ENCODE data around the gene FAIM2.
"Not testable (repeated sequence)": the region's sequence is repeated elsewhere in the genome, so short reads cannot be mapped to it uniquely, and the experiment has no call there.

FAIM2 gene

DNA sequence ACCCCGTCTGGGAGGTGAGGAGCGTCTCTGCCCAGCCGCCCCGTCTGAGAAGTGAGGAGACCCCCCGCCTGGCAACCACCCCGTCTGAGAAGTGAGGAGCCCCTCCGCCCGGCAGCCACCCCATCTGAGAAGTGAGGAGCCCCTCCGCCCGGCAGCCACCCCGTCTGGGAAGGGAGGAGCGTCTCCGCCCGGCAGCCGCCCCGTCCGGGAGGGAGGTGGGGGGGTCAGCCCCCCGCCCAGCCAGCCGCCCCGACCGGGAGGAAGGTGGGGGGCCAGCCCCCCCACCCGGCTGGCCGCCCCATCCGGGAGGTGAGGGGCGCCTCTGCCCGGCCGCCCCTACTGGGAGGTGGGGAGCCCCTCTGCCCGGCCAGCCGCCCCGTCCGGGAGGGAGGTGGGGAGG lies 42.8 kb downstream of the FAIM2 start:
- not testable (repeated sequence) for DNase-seq

DNA sequence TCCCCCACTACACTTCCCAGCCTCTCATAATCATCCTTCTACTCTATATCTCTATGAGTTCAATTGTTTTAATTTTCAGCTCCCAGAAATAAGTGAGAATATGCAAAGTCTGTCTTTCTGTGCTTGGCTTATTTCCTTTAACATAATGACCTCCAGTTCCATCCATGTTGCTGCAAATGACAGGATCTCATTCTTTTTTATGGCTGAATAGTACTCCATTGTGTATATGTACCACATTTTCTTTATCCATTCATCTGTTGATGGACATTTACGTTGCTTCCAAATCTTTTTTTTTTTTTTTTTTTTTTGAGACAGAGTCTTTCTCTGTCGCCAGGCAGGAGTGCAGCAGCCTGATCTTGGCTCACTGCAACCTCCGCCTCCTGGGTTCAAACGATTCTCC lies 47.8 kb downstream of the FAIM2 start:
- DNase-seq = not testable (repeated sequence)

DNA sequence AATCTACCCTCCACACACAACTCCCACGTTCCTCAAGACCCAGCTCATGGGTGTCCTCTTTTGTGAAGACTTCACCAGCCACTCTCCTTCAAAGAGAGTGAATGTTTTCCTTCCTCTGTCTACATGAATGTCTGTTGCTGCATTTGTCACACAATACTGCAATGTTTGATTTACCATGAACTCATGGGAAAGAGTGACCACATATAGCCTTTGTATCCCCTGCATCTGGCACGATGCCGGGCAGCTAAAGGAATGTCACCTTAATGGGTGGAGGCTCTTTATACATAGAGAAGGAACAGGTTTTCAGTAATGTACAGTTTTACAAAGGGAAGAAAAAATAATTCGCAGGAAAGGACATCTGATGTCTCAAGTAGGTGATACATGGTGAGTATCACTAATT lies 48.7 kb downstream of the FAIM2 start:
- DNase-seq = no peak

DNA sequence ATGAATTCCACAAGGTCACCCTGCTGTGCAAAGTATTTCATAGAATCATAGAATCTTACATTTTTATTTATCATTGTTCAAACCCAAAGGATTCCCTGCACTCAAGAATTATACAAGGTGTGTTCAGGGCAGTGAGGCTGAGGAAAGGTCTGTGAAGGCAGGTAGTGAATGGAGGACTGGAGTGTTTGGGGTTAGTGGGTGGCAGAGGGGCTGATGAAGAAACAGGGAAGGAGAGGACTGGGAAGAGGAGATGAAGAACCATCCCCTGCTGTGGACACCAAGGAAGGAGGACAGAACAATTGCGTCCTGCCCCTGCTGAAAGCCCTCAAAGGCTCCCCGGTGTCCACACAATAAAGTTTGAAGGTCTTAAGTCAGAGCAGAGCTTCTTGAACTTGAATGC lies 50.0 kb downstream of the FAIM2 start:
- DNase-seq = no peak

DNA sequence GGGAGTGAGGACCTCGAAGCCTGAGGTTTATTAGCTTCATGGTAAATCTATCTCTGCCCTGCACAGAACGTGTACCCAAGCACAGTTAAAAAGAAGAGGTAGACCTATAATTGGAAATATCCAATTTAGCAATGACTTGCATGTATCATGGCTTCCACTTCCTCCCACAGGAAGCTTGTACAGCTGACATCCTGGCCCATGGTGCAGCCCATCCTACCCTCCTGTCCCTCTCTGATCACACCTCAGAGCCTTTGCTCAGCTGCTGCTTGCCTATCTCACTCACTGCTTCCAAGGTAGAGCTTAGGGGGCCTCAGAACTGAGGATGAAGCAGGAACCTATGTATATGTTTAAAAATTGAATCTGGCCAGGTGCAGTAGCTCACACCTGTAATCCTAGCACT lies 56.5 kb downstream of the FAIM2 start:
- DNase-seq = no peak

DNA sequence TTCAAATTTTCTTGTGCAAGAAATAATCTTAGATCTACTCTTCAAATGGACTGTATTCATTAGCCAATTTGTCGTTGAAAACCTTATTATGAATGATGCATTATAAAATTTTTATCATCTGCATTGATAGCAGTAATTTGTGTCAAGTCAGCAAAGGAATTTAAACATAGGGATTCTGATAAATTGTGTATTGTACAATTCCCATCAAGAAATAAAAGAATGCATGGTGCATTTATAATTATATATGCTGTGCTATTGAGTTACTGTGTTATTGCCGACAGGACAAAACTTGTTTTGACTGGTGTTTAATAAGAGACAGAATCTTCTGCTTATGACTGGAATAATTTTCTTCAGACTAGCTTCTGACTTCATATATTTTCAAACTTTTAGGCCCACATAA lies 57.7 kb downstream of the FAIM2 start:
- no peak for DNase-seq

DNA sequence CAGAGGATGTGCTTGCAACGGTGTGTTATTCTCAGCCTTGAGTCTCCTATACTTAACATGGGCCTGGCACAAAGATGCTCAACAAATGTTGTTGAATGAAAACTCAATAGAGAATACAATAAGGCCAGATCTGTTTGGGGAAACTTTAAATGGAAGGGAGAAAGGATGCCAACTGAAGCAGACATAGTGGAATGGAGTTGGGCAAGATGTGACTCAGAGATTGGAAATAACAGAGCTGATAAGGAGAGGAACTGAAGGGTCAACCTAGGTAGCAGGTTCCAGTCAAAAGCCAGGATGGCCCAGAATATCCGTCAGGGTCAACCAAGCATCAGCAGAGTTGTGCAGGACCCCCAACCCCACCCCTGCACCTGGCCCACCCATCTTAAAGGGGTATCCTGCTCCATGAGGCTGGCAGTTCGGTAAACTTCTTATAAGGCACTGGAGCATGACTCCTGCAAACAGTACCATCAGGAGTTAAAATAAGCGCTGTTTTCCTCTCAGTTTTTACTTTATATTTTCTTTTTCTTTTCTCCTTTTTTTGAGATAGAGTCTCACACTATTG lies 59.7 kb downstream of the FAIM2 start:
- DNase-seq = no peak

DNA sequence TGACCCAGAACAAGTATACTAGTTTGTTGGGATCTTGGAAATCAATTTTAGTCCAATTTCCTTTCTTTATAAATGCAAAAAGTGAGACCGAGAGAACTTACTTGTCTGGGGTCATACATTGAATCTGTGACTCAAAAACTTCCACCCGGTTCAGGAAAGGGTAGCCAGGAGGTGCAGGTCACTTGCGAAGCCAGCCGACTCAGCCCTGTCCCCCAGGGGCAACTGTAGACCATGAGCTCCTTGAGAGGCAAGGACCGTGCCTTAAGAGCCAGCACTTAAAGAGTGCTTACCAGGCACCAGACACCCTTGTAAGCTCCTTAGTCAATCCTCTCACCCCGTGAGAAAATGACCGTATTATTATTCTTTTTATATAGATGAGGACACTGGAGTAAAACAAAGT lies 60.3 kb downstream of the FAIM2 start:
- DNase-seq = no peak

DNA sequence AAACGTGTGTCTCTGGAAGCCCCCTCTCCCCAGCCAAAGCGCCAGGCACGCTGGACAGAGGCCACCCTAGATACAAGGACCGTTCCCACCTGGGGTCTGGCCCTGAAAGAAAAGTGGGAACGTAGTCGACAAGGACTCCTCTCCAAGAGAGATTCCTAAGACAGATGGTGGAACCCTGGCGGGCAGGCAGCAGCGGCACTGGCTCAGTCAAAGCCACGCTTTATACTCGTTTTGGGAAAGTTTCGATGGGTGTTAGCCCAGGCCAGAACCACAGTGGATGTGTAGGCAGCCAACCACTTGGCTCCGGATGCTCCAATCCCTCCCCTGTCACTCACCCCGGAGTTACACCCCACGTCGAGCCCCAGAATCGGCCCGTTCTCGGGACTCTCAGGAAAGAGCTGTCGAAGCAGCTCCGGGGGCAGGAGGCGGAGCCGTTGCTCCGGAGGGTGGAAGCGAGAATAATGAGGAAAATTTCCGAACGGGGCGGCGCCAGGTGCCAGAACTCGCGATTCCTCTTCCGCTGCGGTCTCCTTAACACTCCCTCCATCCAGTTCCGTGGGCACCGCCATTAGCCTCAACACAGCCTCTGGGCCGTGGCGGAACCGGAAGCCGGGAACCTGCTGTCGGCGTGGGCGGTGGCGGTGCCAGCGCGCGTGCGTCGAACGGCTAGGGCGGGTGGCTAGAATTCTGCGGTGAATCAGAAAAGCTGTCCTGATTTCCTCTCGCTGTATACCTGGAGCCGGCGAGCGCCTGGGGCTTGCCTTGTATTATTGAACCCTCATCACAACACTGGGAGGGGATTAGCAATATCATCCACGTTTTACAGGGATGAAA lies 61.0 kb downstream of the FAIM2 start, which contains the start of gene BCDIN3D:
Gene BCDIN3D (minus strand): TSS at position 588 of the 834 bp plus-strand sequence. CDS start 19 bp downstream, at position 569.
- DNase-seq = peak; percentile 89 to 93

DNA sequence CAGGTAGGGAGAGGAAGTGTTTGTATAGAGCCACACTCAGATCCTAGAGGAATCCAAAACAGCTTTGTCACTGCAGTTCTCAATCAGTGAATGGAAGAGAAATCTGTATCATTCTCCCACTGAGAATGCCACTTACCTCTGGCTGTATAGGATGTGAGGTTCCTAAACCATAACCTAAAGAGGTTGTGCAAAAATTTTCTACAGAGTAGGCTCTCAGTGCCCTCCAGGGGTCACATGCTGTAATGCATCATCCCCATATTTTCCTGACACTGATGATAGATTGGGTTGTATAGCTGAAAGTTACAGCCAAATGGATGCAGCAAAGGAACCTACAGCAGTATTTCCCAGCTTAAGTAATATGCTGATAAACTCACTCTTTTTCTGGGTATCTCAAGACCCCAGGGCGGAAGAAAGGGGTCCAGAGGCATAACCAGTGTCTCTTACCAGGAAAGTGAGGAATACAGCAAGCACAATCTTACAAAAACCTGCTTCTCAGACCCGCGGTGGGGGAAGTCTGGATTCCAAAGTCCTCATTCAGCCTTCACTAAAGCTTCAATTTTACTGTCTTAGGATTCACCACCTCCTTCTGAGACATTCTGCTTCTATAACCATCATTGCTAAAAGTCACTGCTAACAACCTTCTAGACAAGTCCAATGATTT lies 64.6 kb downstream of the FAIM2 start:
- peak; percentile 10 to 21 for DNase-seq

DNA sequence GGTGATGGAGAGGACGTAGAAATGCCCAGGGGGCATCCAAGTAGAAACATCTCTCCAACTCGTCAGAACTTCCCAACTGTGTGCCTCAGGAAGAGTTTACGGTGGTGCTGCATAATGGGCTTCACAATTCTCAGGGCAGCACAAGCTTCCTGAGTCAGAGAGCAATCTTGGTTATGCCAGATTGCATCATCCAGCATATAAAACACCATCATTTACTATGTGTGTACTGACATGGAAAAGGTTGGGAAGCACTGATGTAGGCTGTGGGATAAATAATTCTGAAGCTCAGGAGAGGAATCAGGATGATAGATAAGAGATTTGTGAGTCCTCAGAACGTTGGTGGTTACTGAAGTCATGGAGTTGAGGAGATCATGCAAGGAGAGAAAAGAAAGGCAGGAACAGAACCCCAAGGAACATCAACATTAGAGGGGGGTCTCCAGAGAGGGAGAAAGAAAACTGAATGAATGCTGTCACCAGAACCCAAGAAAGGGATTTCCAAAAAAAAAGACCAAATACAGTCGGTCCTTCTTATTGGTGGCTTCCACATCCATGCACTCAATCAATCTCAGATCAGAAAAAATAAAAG lies 70.8 kb downstream of the FAIM2 start:
- DNase-seq = no peak

DNA sequence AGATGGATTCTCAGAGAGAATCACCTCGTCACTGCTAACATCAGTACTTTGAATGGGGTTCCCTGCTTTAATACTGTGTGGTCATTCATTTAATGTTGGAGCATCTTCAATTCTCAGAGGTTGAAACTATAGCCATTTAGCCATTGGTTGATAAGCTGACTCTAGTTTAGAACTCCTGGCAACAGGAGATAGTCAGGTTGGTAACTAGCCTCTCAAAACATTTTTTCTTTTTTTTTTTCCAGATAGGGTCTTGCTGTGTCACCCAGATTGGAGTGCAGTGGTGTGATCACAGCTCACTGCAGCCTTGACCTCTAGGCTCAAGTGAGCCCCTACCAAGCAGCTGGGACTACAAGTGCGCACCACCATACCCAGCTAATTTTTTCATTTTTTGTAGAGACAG lies 72.0 kb downstream of the FAIM2 start:
- DNase-seq = no peak

DNA sequence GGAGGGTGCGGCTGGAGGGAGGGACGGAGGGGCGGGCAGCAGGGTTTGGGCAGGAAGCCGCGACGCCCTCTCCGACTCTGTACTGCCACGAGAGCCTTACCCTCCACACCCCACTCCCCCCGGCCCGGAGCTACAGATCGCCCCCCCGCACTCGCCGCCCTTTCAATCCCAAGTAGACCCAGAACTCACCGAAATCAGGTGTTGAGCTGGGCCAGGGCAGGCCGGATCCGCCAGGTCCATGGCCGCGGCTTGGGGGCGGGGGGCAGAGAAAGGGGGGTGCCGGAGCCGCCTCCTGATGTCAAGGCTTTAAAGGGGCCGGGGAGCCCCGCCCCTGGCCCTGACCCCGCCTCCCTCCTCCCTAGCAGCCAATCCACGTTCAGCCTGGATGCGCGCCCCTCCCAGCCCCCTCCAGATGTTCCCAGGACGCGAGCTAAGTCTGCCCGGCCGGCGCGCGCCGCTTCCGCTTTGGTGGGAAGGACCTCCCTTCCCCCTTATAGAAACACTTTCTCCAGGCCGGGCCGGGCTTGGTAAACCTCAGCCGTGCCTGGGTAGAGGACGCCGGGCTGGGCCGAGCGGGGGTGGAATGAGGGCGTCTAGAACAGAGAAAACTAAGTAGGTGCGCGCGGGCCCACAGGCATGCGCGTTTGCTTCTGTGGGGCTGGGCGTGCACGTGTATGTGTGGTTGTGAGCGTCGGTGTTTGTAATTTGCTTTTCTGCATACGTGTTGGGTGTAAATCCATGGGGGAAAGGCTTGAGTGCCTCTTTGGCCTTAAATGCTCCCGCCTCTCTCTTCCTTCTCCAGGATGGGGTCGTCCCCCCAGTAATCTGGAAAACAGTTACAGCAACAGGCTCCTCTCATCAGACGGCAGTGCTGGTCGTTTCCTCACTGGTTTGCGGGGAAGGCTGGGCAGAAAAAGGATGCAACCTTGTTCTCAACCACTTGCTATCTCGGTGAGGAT lies 75.3 kb downstream of the FAIM2 start, which contains the start of gene NCKAP5L:
Gene NCKAP5L (minus strand): TSS at position 281 of the 959 bp plus-strand sequence. CDS start 24,369 bp downstream, outside the sequence.
- DNase-seq = peak; percentile 92 to 95

DNA sequence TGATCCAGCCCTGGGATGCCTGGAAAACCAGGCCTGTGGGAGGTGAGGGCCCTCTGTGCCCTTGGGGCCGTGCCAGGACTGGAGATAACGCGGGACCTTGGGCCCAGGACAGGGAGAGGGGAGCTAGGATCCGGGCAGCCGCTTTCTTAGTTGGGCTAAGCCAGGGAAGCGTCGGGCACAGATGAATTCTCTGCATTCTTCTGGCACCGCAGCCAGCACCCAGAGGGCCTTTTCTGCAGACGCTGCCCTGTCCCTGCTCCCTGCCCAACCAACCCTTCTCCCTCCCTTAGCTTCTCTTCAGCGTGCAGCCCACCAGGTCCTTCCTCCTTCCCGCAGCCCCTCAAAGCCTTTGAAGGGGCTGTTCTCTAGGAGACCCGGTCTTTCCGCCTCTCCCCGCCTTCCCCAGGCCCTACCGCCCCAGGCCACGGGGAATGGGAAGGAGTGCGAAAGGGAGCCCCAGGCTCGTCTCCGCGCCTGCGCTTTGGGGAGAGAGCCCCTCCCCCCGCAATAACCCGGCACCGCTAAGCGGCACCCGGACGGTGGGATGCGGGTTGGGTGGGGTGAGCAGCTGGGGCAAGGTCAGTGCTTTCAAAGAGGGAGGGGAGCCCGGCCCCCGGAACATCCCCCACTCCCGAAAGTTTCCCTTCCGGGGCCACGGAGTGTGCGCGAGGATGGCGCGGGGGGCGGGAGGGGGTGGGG lies 76.2 kb downstream of the FAIM2 start:
- peak; percentile 20 to 31 for DNase-seq

DNA sequence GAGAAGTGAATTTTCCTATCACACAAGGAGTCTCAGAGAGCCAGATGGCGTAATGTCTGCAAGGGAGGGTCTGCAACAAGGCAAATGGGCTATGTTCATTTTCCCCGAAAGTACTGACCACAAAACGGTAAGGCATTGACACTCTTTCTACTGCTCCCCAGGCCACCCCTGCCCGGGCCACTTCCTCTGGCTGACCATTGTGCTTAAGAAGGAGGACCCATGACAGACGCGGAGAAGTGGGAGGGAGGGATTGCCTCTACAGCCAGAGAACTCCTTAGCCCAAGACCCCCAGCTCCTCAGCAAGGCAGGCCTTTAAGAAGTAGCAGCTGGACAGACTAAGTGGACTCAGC lies 76.7 kb downstream of the FAIM2 start:
- DNase-seq = no peak

DNA sequence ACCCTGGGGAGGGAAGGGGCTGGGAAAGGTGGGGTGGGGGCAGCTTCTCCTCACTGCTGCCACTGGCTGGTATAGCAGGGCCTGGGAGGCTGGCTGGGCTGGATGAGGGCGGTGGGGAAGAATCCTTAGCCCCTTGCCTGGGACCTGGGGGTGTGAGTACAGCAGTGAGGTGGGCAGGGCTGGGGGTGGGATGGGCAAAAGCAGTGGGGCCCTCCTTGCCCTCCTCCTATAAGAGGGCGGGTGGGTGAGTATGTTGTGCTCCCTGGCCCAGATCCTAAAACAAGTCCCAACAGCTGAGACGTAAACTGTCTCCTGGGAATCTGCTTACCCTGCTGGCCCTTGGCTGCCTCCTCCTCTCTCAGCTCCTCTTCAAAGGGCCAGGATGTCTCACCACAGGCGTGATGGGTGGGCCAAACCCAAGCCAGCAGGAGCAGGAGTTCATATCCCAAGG lies 77.7 kb downstream of the FAIM2 start:
- DNase-seq = no peak

DNA sequence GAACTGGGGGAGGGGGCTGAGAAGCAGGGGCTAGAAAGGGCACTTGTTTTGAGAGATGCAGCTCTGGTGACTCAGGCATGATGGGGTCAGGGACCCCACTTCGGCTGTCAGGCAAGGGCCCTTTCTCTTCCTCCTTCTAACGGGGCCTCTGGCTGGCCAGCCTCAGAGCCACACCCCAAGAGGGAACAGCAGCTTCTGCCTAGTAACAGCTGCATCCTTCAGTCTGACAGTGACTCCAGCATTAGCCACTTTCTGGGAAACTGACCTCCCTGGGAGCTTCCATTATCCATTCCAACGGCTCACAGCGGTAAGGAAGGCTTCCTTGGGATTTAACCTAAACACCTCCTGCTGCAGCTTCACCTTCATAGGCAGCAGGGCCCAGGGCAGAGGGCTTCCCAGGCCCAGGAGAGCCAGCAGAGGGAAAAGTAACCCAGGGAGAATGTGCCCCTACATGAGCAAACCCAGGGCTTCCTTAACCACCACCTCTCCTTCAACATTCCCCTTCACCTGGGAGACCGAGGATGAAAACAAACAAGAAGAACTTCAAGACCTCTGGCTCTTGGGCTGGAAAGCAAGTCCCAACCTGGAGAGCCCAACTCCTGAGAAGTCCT lies 78.2 kb downstream of the FAIM2 start:
- DNase-seq = no peak

DNA sequence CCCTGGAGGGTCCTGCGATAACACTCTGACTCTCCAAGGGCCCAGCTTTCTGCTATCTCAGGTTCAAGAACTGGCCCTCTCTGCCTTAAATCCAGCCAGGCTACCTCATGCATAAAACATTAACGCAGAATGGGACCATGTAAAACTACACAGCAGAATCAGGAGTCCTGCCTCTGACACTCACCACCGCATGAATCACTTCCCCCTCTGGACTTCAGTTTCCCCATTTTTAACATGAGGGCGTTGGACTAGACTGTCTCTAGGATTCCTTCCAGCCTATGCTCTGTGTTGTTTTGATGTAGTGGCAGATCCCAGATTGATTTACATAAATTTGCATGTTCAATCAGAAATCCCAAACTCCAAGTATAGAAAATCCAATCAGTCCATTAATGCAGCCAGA lies 78.8 kb downstream of the FAIM2 start:
- DNase-seq = no peak

DNA sequence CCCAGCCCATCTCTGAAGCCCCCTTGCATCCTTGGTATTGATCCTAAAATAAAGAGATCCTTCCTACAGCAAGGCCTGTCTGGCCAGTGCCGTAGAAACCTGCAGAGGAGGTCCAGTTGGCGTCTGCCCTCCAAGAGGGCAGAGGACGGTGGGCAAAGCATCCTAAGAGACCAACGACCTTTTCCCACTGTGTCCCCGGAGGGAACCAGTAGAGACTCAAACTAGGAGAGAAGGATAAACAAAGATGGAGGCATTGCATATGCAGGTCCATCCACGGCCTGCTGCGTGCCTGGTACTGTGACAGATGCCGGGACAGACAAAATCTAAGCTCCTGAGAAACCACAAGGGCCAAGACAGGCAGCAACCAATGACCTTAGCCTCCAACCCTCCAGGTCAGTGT lies 79.3 kb downstream of the FAIM2 start:
- DNase-seq = no peak

DNA sequence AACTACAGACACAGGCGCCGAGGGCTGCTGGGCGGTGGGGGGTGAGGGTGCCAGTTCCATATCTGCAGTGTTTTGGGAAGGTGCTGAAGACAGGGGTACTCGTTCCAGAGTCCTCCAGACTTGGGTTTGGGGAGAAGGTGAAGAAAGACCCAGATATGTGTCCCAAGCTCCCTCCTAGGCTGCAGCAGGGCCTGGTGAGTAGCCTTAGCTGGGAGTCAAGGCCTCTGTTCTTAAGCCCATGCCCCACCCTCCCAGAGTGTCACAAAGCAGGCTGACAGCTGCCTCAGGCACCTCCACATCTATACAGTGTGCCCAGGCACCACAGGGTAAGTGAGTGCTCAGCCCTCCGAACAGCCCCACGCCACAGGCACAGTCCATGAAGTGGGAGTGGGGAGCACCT lies 79.7 kb downstream of the FAIM2 start:
- no peak for DNase-seq

DNA sequence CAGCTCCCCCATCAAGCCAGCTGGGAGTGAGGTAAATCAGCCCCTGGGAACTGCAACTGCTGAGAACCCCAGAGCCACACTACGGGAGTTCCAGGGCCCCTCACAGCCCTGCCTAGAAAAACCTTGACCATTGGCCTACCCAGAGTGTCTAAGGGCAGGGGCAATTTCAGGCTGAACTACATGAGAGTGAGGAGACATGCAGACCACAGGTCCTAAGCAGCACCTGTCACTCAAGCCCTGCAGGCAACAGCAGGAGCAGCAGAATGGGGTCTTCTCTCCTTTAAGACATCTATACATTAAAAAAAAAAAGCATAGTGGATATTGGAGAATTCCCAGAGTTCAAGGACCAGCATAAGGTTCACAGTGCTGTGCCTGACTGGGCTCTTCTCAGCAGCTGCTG lies 80.3 kb downstream of the FAIM2 start:
- no peak for DNase-seq

All from NCI-H2081 (cell line).